Measurements from ENCODE around the gene RRAS2.

GRCh38 chr11:14317659-14318325, 41.2 kb downstream of the RRAS2 start:
- no peak for TF ChIP-seq CTCF (conservative IDR thresholded peaks at IDR 0.05)
- TF ChIP-seq EZH2 (IDR thresholded peaks at IDR 0.05; ENCODE audit: low read depth), result no peak
